Thyroid gland (tissue), 4 donors: ENCODE measurements around the gene IL17RC. TPM values are rescaled to one million over a fixed set of nuclear protein-coding genes. Genes with fewer than 3 reads are reported as not detected.

Experiments
- DNase-seq, 2 donors: peaks; one replicate each; pipeline ENCODE4 v3.0.0-alpha.2; 2019
- H3K27ac ChIP-seq, 3 donors: fragments of 200-600 bp; sonication (generic); 1 replicate in 2 of 3; 2 replicates in 1 of 3; pipeline ENCODE4 v1.5.1; 2016 to 2019; ENCODE audit warnings: mild to moderate bottlenecking in 1 of 3, moderate library complexity in 1 of 3
- H3K27me3 ChIP-seq: fragments of 200-600 bp; sonication (generic); one replicate; pipeline ENCODE4 v1.5.1; 2019
- H3K36me3 ChIP-seq, 2 donors: fragments of 200-600 bp; sonication (generic); one replicate each; pipeline ENCODE4 v1.5.1; 2016 to 2019
- H3K4me1 ChIP-seq, 2 donors: fragments of 200-600 bp; sonication (generic); one replicate each; pipeline ENCODE4 v1.5.1; 2017 to 2019
- H3K4me3 ChIP-seq, 3 donors: fragments of 200-600 bp; sonication (generic); replicated peaks in 1 of 3; 1 replicate in 2 of 3; 2 replicates in 1 of 3; pipeline ENCODE4 v1.5.1; 2016; ENCODE audit warnings: mild to moderate bottlenecking in 1 of 3
- H3K9me3 ChIP-seq: fragments of 200-600 bp; sonication (generic); one replicate; pipeline ENCODE4 v1.5.1; 2017
- CTCF ChIP-seq, 6 experiments: fragments of 200-600 bp in 3 of 6; fragments of 450-650 bp in 3 of 6; sonication (generic) in 3 of 6; IDR thresholded peaks; one replicate each; pipeline ENCODE4 v1.5.1; 2016 to 2019; ENCODE audit warnings: antibody characterized with exemption in 6 of 6, mild to moderate bottlenecking in 2 of 6, inconsistent platforms in 1 of 6, moderate library complexity in 1 of 6
- POLR2A ChIP-seq, 2 donors: fragments of 450-650 bp; IDR thresholded peaks; one replicate each; pipeline ENCODE4 v1.6.1; 2017; ENCODE audit warnings: antibody characterized with exemption in 2 of 2, mild to moderate bottlenecking in 2 of 2, moderate library complexity in 1 of 2
- WGBS, 2 donors: methylation state at CpG; one replicate each; pipeline ENCODE4 v1.1.5; 2017; 5-methylcytosine and 5-hydroxymethylcytosine counted together
- intact Hi-C: fragments of 100-400 bp; cut with DNase I; formaldehyde crosslinking; loops from one replicate; pipeline ENCODE4 v1.15.1; 2023
- small RNA-seq: library from RNA; depleted of rRNA; stranded (forward); fragments of <200 nt; gene quantifications from one replicate; pipeline ENCODE3, GENCODE V24; 2016
- total RNA-seq, 4 donors: library from RNA; depleted of rRNA; stranded (reverse); fragments of >200 nt; gene quantifications; one replicate each; pipeline ENCODE4 v1.2.3, GENCODE V29; 2016

IL17RC gene
- total RNA-seq, 4 donors from 2014 or later = 64.2 to 70.2 (median 68.0) TPM

- Histone ChIP-seq H3K4me3 (no peak overlapping the region), H3K27ac (no peak overlapping the region), H3K36me3 (peaks cover 44 to 67% of the 10 kb centered on the region in 2 donors), H3K27me3 (no peaks in the 10 kb centered on the region), H3K4me1 (no peaks in the 10 kb centered on the region), H3K9me3 (no peaks in the 10 kb centered on the region)
- no peak for TF ChIP-seq CTCF (IDR thresholded peaks at IDR 0.05)
- no peak for TF ChIP-seq POLR2A (IDR thresholded peaks at IDR 0.05)
- DNase-seq = no peak
- intact Hi-C loops = no loop called here
- WGBS, 2 donors = 93 to 95% methylated on average over 3 of the region's 3 CpGs
These were observed 53.2 kb downstream of the IL17RC start for GRCh38 chr3:9970020-9970652.

- Histone ChIP-seq H3K27ac (peak overlapping the region; percentile 54 to 80 (median 73)), H3K27me3 (no peaks in the 10 kb centered on the region), H3K9me3 (no peaks in the 10 kb centered on the region), H3K4me3 (no peak overlapping the region), H3K4me1 (peaks cover 6 to 22% of the 10 kb centered on the region in 2 donors), H3K36me3 (peaks cover 10 to 28% of the 10 kb centered on the region in 2 donors)
- peak in 1 of 2 donors; percentile 8 for TF ChIP-seq POLR2A (IDR thresholded peaks at IDR 0.05)
- TF ChIP-seq CTCF (IDR thresholded peaks at IDR 0.05) = no peak
- intact Hi-C loops = no loop called here
- DNase-seq = peak; percentile 68 to 84
- 44 to 70% methylated on average over 7 of the region's 7 CpGs for WGBS, 2 donors
These were observed 60.1 kb downstream of the IL17RC start for GRCh38 chr3:9976721-9977709.

- 88 to 89% methylated on average over 8 of the region's 8 CpGs for WGBS, 2 donors
- H3K36me3 ChIP-seq = peaks cover 0 to 10% of the 10 kb centered on the region in 2 donors
- DNase-seq = no peak
- TF ChIP-seq CTCF (IDR thresholded peaks at IDR 0.05) (no peak), POLR2A (IDR thresholded peaks at IDR 0.05) (no peak)
- peaks cover 10 to 32% of the 10 kb centered on the region in 2 donors for H3K4me1 ChIP-seq
- no peaks in the 10 kb centered on the region for H3K9me3 ChIP-seq
- no peaks in the 10 kb centered on the region for H3K27me3 ChIP-seq
- no peak overlapping the region for H3K4me3 ChIP-seq
- peak overlapping the region in 1 of 3 donors; percentile 18 for H3K27ac ChIP-seq
- intact Hi-C loops = no loop called here
These were observed 61.9 kb downstream of the IL17RC start for GRCh38 chr3:9978710-9979305.

- Histone ChIP-seq H3K4me1 (peaks cover 13 to 36% of the 10 kb centered on the region in 2 donors), H3K27ac (no peak overlapping the region), H3K36me3 (peaks cover 0 to under 1% of the 10 kb centered on the region in 2 donors), H3K27me3 (no peaks in the 10 kb centered on the region), H3K9me3 (no peaks in the 10 kb centered on the region), H3K4me3 (no peak overlapping the region)
- no peak for TF ChIP-seq POLR2A (IDR thresholded peaks at IDR 0.05)
- no peak for TF ChIP-seq CTCF (IDR thresholded peaks at IDR 0.05)
- no peak for DNase-seq
- intact Hi-C loops = no loop called here
- 94 to 100% methylated on average over 2 of the region's 2 CpGs for WGBS, 2 donors
These were observed 63.4 kb downstream of the IL17RC start for GRCh38 chr3:9980251-9980650.

Small RNA genes lying within 50 kb of the gene (small RNA-seq; reads per million reads assigned to genes)
- not detected for gene RNU6-882P

Other genes with a start within 250 kb of the IL17RC start
- not detected for gene CPNE9, start 213.3 kb upstream of the IL17RC start, total RNA-seq
- gene BRPF1, start 185.4 kb upstream of the IL17RC start, total RNA-seq = 10 to 100 TPM; 19.4 to 36.6 (median 20.3) TPM
- gene OGG1, start 167.1 kb upstream of the IL17RC start, total RNA-seq = 10 to 100 TPM; 23.7 to 46.6 (median 30.3) TPM
- 10 to 100 TPM; 32.1 to 44.8 (median 35.9) TPM for gene CAMK1, start 147.2 kb upstream of the IL17RC start, total RNA-seq
- gene TADA3, start 124.6 kb upstream of the IL17RC start, total RNA-seq = 10 to 100 TPM; 64.2 to 93.3 (median 83.3) TPM
- gene ARPC4, start 124.0 kb upstream of the IL17RC start, total RNA-seq = 100 to 1,000 TPM; 155 to 232 (median 187) TPM
- gene TTLL3, start 106.8 kb upstream of the IL17RC start, total RNA-seq = 10 to 100 TPM; 39.0 to 64.6 (median 56.9) TPM
- 10 to 100 TPM; 36.2 to 49.7 (median 37.5) TPM for gene RPUSD3, start 73.1 kb upstream of the IL17RC start, total RNA-seq
- gene CIDEC, start 36.8 kb upstream of the IL17RC start, total RNA-seq = 1 to 10 TPM; 2.2 to 9.4 (median 3.0) TPM
- 10 to 100 TPM; 18.9 to 37.5 (median 32.7) TPM for gene JAGN1, start 26.5 kb upstream of the IL17RC start, total RNA-seq
- gene IL17RE, start 14.2 kb upstream of the IL17RC start, total RNA-seq = 1 to 10 TPM; 3.7 to 8.1 (median 6.7) TPM
- gene CRELD1, start 16.7 kb downstream of the IL17RC start, total RNA-seq = 100 to 1,000 TPM in 2 of 4 donors, 10 to 100 TPM in 2; 57.3 to 192 (median 96.7) TPM
- 1 to 10 TPM; 2.8 to 8.5 (median 6.6) TPM for gene PRRT3, start 35.3 kb downstream of the IL17RC start, total RNA-seq
- gene EMC3, start 69.7 kb downstream of the IL17RC start, total RNA-seq = 100 to 1,000 TPM in 2 of 4 donors, 10 to 100 TPM in 2; 53.1 to 160 (median 117) TPM
- 1 to 10 TPM; 2.0 to 7.9 (median 4.4) TPM for gene FANCD2, start 109.3 kb downstream of the IL17RC start, total RNA-seq
- not detected for gene FANCD2OS, start 191.2 kb downstream of the IL17RC start, total RNA-seq
- gene BRK1, start 198.6 kb downstream of the IL17RC start, total RNA-seq = 100 to 1,000 TPM in 2 of 4 donors, 10 to 100 TPM in 2; 80.6 to 158 (median 108) TPM
- 10 to 100 TPM; 55.0 to 60.1 (median 58.5) TPM for gene VHL, start 224.7 kb downstream of the IL17RC start, total RNA-seq
- gene IRAK2, start 247.8 kb downstream of the IL17RC start, total RNA-seq = 1 to 10 TPM; 5.0 to 9.1 (median 7.4) TPM